SK-N-SH (cell line): ENCODE measurements around the gene RNF214.

ENCODE experiments used
- CHD2 ChIP-seq: fragments of 150-350 bp; IDR thresholded peaks from 2 replicates; pipeline ENCODE4 v1.6.1; 2018; ENCODE audit warnings: low read length; ENCODE audit not compliant: partially characterized antibody
- CTCF ChIP-seq: fragments of 200-600 bp; sonication (generic); IDR thresholded peaks from 2 replicates; pipeline ENCODE4 v1.6.1; 2017; ENCODE audit warnings: antibody characterized with exemption, mild to moderate bottlenecking, moderate library complexity
- EZH2phosphoT487 ChIP-seq: fragments of 200-600 bp; sonication (generic); IDR thresholded peaks from 2 replicates; pipeline ENCODE4 v1.6.1; 2017; ENCODE audit warnings: low read depth, mixed run types, mild to moderate bottlenecking, antibody characterized with exemption, moderate library complexity, borderline replicate concordance
- FOXJ3 ChIP-seq: sonication (generic); formaldehyde crosslinking; IDR thresholded peaks from 2 replicates; pipeline ENCODE4 v1.5.1; 2020; ENCODE audit warnings: mild to moderate bottlenecking, missing genetic modification reagents
- GABPA ChIP-seq: IDR thresholded peaks from 2 replicates; pipeline ENCODE4 v1.4.0; 2012; ENCODE audit warnings: low read depth, mild to moderate bottlenecking
- JUND ChIP-seq: IDR thresholded peaks from 2 replicates; pipeline ENCODE4 v1.4.0; 2012
- POLR2AphosphoS5 ChIP-seq: IDR thresholded peaks from 2 replicates; pipeline ENCODE4 v1.6.1; 2012; ENCODE audit warnings: low read depth, low read length
- RCOR1 ChIP-seq: fragments of 150-350 bp; IDR thresholded peaks from 2 replicates; pipeline ENCODE4 v1.6.1; 2017; ENCODE audit warnings: antibody characterized with exemption, low read length
- TAF1 ChIP-seq: IDR thresholded peaks from 2 replicates; pipeline ENCODE4 v1.6.1; 2012; ENCODE audit warnings: low read depth, mild to moderate bottlenecking, low read length, moderate library complexity, borderline replicate concordance
- ZBTB33 ChIP-seq: IDR thresholded peaks from 2 replicates; pipeline ENCODE4 v1.4.0; 2012; ENCODE audit warnings: low read depth, borderline replicate concordance
- TF ChIP-seq, protein P1 (sequence below): fragments of 150-350 bp; IDR thresholded peaks from 2 replicates; pipeline ENCODE4 v1.6.1; 2017; ENCODE audit warnings: antibody characterized with exemption, low read length, low read depth, borderline replicate concordance
- TF ChIP-seq, protein P2 (sequence below): IDR thresholded peaks from 2 replicates; pipeline ENCODE4 v1.6.1; 2012; ENCODE audit warnings: mild to moderate bottlenecking, low read depth, low read length, moderate library complexity

- TF ChIP-seq TAF1 (no peak), JUND (no peak), FOXJ3 (CRISPR knock-in tag) (no peak), CHD2 (no peak), POLR2AphosphoS5 (no peak), CTCF (no peak), RCOR1 (no peak), GABPA (no peak), ZBTB33 (no peak), EZH2phosphoT487 (no peak)
- TF ChIP-seq, protein P1, sequence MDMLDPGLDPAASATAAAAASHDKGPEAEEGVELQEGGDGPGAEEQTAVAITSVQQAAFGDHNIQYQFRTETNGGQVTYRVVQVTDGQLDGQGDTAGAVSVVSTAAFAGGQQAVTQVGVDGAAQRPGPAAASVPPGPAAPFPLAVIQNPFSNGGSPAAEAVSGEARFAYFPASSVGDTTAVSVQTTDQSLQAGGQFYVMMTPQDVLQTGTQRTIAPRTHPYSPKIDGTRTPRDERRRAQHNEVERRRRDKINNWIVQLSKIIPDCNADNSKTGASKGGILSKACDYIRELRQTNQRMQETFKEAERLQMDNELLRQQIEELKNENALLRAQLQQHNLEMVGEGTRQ, result no peak
- TF ChIP-seq, protein P2, sequence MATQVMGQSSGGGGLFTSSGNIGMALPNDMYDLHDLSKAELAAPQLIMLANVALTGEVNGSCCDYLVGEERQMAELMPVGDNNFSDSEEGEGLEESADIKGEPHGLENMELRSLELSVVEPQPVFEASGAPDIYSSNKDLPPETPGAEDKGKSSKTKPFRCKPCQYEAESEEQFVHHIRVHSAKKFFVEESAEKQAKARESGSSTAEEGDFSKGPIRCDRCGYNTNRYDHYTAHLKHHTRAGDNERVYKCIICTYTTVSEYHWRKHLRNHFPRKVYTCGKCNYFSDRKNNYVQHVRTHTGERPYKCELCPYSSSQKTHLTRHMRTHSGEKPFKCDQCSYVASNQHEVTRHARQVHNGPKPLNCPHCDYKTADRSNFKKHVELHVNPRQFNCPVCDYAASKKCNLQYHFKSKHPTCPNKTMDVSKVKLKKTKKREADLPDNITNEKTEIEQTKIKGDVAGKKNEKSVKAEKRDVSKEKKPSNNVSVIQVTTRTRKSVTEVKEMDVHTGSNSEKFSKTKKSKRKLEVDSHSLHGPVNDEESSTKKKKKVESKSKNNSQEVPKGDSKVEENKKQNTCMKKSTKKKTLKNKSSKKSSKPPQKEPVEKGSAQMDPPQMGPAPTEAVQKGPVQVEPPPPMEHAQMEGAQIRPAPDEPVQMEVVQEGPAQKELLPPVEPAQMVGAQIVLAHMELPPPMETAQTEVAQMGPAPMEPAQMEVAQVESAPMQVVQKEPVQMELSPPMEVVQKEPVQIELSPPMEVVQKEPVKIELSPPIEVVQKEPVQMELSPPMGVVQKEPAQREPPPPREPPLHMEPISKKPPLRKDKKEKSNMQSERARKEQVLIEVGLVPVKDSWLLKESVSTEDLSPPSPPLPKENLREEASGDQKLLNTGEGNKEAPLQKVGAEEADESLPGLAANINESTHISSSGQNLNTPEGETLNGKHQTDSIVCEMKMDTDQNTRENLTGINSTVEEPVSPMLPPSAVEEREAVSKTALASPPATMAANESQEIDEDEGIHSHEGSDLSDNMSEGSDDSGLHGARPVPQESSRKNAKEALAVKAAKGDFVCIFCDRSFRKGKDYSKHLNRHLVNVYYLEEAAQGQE, result no peak
These were observed 102.9 kb downstream of the RNF214 start for GRCh38 chr11:117335399-117335798.
